ENCODE results near the gene MEIOSIN. TPM values are rescaled to one million over a fixed set of nuclear protein-coding genes. Genes with fewer than 3 reads are reported as not detected.

MEIOSIN gene
- total and polyA plus RNA-seq, 9 donors: not detected

DNA sequence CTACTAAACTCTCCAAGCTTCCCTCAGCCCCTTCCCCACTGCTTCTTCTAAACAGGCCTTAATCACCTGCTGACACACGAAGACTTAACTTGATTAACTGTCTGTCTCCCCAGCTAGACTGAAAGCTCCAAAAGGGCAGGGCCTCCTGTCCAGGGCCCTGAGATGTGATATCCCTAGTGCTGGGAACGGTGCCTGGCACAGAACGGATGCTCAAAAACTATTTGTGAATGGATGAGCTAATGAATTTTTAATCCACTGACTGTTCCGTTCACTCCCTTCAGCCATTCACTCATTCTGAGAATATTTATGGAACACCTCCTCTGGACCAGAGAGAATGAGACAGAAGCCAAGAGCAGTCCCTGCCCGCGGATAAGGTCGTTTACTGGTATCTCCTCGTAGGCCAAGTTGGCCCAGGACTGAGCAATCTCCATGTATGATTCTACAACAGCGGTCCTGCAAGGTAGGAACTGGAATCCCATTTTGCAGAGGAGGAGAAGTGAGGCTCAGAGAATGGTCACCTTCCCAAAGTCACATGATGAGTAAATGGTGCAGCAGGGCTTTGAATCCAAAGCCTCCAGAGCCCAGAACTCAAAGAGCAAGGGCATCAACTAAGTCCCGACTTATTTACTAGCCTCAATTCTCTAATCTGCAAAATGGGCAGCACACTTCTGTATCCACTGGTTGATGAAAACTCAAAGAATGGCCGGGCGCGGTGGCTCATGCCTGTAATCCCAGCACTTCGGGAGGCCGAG is 56.0 kb downstream of the MEIOSIN start:
- Histone ChIP-seq H3K4me1 (ENCODE audit: insufficient read depth) (peaks cover 6% of the 10 kb centered on the region), H3K4me3 (no peak overlapping the region), H3K9me3 (no peaks in the 10 kb centered on the region), H3K36me3 (no peaks in the 10 kb centered on the region), H3K27ac (no peak overlapping the region), H3K27me3 (no peaks in the 10 kb centered on the region)
- intact Hi-C loops (cut with DNase I): no loop called here
- TF ChIP-seq, protein P1, sequence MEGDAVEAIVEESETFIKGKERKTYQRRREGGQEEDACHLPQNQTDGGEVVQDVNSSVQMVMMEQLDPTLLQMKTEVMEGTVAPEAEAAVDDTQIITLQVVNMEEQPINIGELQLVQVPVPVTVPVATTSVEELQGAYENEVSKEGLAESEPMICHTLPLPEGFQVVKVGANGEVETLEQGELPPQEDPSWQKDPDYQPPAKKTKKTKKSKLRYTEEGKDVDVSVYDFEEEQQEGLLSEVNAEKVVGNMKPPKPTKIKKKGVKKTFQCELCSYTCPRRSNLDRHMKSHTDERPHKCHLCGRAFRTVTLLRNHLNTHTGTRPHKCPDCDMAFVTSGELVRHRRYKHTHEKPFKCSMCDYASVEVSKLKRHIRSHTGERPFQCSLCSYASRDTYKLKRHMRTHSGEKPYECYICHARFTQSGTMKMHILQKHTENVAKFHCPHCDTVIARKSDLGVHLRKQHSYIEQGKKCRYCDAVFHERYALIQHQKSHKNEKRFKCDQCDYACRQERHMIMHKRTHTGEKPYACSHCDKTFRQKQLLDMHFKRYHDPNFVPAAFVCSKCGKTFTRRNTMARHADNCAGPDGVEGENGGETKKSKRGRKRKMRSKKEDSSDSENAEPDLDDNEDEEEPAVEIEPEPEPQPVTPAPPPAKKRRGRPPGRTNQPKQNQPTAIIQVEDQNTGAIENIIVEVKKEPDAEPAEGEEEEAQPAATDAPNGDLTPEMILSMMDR (IDR thresholded peaks at IDR 0.05): no peak
- no peak for TF ChIP-seq EP300 (IDR thresholded peaks at IDR 0.05)
- no peak for TF ChIP-seq POLR2A (IDR thresholded peaks at IDR 0.05)
- WGBS, 3 donors: 79 to 81% (median 81%) methylated on average over 15 of the region's 15 CpGs
- DNase-seq: no peak

DNA sequence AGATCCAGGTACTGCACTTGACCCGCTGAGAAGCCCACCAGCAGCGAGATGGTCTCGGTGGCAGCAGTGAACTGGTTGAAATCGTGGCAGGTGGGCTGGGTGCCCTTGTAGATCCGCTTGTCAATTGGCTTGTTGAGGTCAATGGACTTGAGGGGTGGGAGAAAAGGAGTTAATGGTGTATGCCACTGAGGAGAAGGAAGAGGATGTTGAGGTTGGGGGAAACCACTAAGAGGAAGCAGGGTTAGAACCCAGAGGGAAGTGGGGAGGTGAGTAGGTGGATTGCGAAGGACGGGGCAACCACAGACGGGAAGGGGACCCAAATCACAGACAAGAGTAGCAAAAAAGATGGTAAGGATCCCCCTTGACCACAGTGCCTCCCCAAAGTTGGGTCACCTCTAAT is 57.7 kb downstream of the MEIOSIN start:
- Histone ChIP-seq H3K9me3 (no peaks in the 10 kb centered on the region), H3K36me3 (no peaks in the 10 kb centered on the region)
- intact Hi-C loops (cut with DNase I): no loop called here

DNA sequence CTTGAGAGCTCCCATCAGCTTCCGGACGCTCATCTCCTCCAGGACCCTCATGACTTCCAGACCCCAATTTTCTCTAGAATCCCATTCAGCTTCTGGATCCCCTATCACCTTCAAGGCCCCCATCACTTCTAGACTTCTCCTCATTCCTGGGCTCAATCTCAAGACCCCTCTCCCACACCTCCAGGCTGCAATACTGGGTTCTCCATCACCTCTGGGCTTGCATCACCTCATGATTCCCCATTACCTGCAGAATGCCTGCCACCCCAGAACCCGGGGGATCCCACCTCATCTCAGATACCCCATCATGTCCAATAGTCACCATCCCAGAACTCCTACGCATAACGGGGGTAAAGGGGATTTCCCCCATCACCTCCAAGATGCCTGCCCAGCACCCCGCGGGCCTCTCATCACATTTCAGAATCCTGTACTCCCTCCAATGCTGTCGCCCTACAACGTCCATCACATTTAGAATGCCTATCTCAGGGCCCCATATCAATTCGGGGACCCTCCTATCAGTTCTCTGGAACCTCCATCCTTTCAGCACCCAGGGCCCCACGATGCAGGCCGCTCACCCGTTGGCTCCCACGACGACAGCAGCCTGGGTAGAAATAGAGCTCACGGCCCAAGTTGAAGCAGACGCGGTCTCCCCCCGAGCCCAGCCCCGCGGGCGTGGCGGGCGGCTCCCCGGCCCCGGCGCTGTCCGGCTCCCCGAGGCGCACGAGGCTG is 58.7 kb downstream of the MEIOSIN start:
- Histone ChIP-seq H3K4me3 (peak overlapping the region; percentile 68), H3K9me3 (no peaks in the 10 kb centered on the region), H3K4me1 (ENCODE audit: insufficient read depth) (peaks cover 6% of the 10 kb centered on the region), H3K36me3 (no peaks in the 10 kb centered on the region), H3K27me3 (no peaks in the 10 kb centered on the region), H3K27ac (peak overlapping the region in 1 of 2 donors; percentile 82)
- WGBS, 3 donors: 5 to 7% (median 5%) methylated on average over 24 to 31 of the region's 31 CpGs
- intact Hi-C loops (cut with DNase I): no loop called here
- TF ChIP-seq POLR2A (IDR thresholded peaks at IDR 0.05): no peak
- no peak for TF ChIP-seq EP300 (IDR thresholded peaks at IDR 0.05)
- TF ChIP-seq, protein P1 (IDR thresholded peaks at IDR 0.05): no peak
- no peak for DNase-seq

More for the DNA sequence above, 57.7 kb downstream of the MEIOSIN start:
- Histone ChIP-seq H3K27me3 (no peaks in the 10 kb centered on the region), H3K27ac (no peak overlapping the region), H3K4me3 (no peak overlapping the region), H3K4me1 (ENCODE audit: insufficient read depth) (peaks cover 6% of the 10 kb centered on the region)
- TF ChIP-seq, protein P1 (IDR thresholded peaks at IDR 0.05): no peak
- TF ChIP-seq POLR2A (IDR thresholded peaks at IDR 0.05) (no peak), EP300 (IDR thresholded peaks at IDR 0.05) (no peak)
- DNase-seq: no peak
- WGBS, 3 donors: 82 to 87% (median 87%) methylated on average over 8 of the region's 8 CpGs

DNA sequence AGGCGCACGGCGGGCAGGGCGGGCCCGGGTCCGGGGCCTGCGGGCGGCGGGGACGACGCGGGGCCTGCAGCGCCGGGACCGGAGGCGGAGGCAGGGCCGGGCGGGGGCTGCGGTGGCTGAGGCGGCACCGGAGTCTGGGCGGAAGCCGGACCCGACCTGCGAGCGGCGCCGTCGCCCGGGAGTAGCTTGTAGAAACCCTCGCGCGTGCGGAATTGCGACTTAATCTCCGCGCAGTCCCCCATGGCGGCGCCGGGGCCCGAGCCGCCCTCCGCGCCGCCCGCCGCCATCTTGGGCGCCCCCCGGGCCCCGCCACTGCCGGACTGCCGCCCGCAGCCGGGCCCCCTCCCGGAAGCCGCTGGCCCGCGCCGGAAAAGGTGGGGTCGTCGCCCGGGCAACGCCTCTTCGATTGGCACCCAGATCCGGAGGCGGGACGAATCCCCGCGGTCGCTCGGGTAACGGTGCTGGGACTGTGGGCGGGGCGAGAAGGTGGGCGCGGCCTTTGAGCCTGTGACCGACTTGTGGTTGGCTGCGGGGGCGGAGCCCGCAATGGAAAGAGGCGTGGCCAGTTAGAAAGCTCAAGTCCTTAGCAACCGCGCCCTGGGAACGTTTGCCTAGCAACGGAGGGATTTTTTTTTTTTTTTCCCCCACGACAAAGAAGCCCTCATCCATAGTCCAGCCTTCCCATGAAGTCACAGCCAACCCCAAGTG is 59.4 kb downstream of the MEIOSIN start, which contains the start of gene DMWD:
Gene DMWD (minus strand): TSS at position 376 of the 708 bp plus-strand sequence. CDS start 89 bp downstream, at position 287.
- TF ChIP-seq, protein P1 (IDR thresholded peaks at IDR 0.05): peak in 1 of 3 donors; percentile 14
- TF ChIP-seq EP300 (IDR thresholded peaks at IDR 0.05) (peak; percentile 28), POLR2A (IDR thresholded peaks at IDR 0.05) (peak; percentile 62)

More for the DNA sequence above, 59.4 kb downstream of the MEIOSIN start, which contains the start of gene DMWD:
- intact Hi-C loops (cut with DNase I): no loop called here
- H3K4me1 ChIP-seq (ENCODE audit: insufficient read depth): peaks cover 6% of the 10 kb centered on the region
- peak; percentile 100 for DNase-seq
- WGBS, 3 donors: 0 to 2% (median 1%) methylated on average over 65 to 86 of the region's 86 CpGs
- H3K9me3 ChIP-seq: no peaks in the 10 kb centered on the region
- H3K27ac ChIP-seq: peak within 1 kb of the TSS in 1 of 2 donors; percentile 82
- H3K4me3 ChIP-seq: peak within 1 kb of the TSS; percentile 68
- no peaks in the 10 kb centered on the region for H3K27me3 ChIP-seq
- H3K36me3 ChIP-seq: no peaks in the 10 kb centered on the region
